Measurements from ENCODE around the gene PPP2R5A.
A peak's percentile ranks its signal among the peaks of the same experiment; 100 is the strongest.
"Not testable (repeated sequence)": the region's sequence is repeated elsewhere in the genome, so short reads cannot be mapped to it uniquely, and the experiment has no call there.

Gene PPP2R5A

GRCh38 chr1:212269306-212269705 is 15.9 kb upstream of the PPP2R5A start:
- no peak for DNase-seq

- DNase-seq = no peak
Observed at GRCh38 chr1:212270564-212270963, 14.6 kb upstream of the PPP2R5A start.

GRCh38 chr1:212271234-212271633 is 14.0 kb upstream of the PPP2R5A start:
- DNase-seq = no peak

- no peak for DNase-seq
Observed at GRCh38 chr1:212271823-212272485, 13.3 kb upstream of the PPP2R5A start.

- no peak for DNase-seq
Observed at GRCh38 chr1:212281590-212281989, 3.6 kb upstream of the PPP2R5A start.

GRCh38 chr1:212283741-212284140 is 1.5 kb upstream of the PPP2R5A start:
- no peak for DNase-seq

- DNase-seq = no peak
Observed at GRCh38 chr1:212284332-212284743, 872 bp upstream of the PPP2R5A start.

GRCh38 chr1:212285685-212286555 is 710 bp downstream of the PPP2R5A start:
- peak; percentile 44 for DNase-seq

- no peak for DNase-seq
Observed at GRCh38 chr1:212286556-212287131, 1.4 kb downstream of the PPP2R5A start.

GRCh38 chr1:212287261-212287895 is 2.2 kb downstream of the PPP2R5A start:
- DNase-seq = no peak

GRCh38 chr1:212287995-212288394 is 2.8 kb downstream of the PPP2R5A start:
- DNase-seq = not testable (repeated sequence)

- no peak for DNase-seq
Observed at GRCh38 chr1:212288615-212289014, 3.4 kb downstream of the PPP2R5A start.

GRCh38 chr1:212289262-212290077 is 4.3 kb downstream of the PPP2R5A start:
- DNase-seq = no peak

GRCh38 chr1:212290608-212291007 is 5.4 kb downstream of the PPP2R5A start:
- peak; percentile 17 for DNase-seq

- DNase-seq = peak; percentile 86
Observed at GRCh38 chr1:212291505-212292134, 6.4 kb downstream of the PPP2R5A start.

GRCh38 chr1:212292250-212293105 is 7.3 kb downstream of the PPP2R5A start:
- DNase-seq = no peak

- DNase-seq = no peak
Observed at GRCh38 chr1:212293579-212293978, 8.4 kb downstream of the PPP2R5A start.

- DNase-seq = no peak
Observed at GRCh38 chr1:212294983-212295382, 9.8 kb downstream of the PPP2R5A start.

- no peak for DNase-seq
Observed at GRCh38 chr1:212295579-212295978, 10.4 kb downstream of the PPP2R5A start.

- no peak for DNase-seq
Observed at GRCh38 chr1:212297338-212297737, 12.1 kb downstream of the PPP2R5A start.

GRCh38 chr1:212301580-212301979 is 16.4 kb downstream of the PPP2R5A start:
- no peak for DNase-seq

Measured in DMS153 (cell line).